Dermis microvascular lymphatic vessel endothelial cell (primary cell): ENCODE results near the gene KDR. TPM values are rescaled to one million over a fixed set of nuclear protein-coding genes. Genes with fewer than 3 reads are reported as not detected.

Experiments used
- DNase-seq, 2 donors: peaks; one replicate each; pipeline versions ENCODE4 v3.0.0 to v3.0.0-alpha.2; 2010; ENCODE audit warnings: low read depth in 2 of 2
- total RNA-seq: library from RNA; depleted of rRNA; stranded (reverse); fragments of >200 nt; gene quantifications from 2 replicates; pipeline ENCODE4 v1.2.1, GENCODE V29; 2014

Gene KDR
- total RNA-seq, 1 donor from 2014 or later: 174 TPM

- no peak for DNase-seq
Observed at GRCh38 chr4:55029821-55030503, 95.4 kb downstream of the KDR start.

GRCh38 chr4:55029321-55029720, 96.1 kb downstream of the KDR start:
- DNase-seq: no peak

Other genes with a start within 250 kb of the KDR start
- gene SRD5A3, start 220.6 kb upstream of the KDR start, total RNA-seq: 7.1 and 9.5 TPM in 2 replicates